ENCODE data around the gene PLCB1. TPM values are rescaled to one million over a fixed set of nuclear protein-coding genes. Genes with fewer than 3 reads are reported as not detected.

The PLCB1 gene
- polyA plus RNA-seq, 1 experiment: 13.5 TPM

GRCh38 chr20:8361006-8361652, 229.1 kb downstream of the PLCB1 start:
- ChIA-PET POLR2A (no interaction called here), CTCF (interaction anchor here (1.2 to 1.4 kb wide), 4 partner anchors 11 to 361 kb away, joined by 3 to 5 read pairs (median 4); no protein-coding TSS in a partner anchor)
- H3K36me3 ChIP-seq (ENCODE audit: control insufficient read depth, insufficient read depth, low read length): no peaks in the 10 kb centered on the region
- H3K27me3 ChIP-seq (ENCODE audit: control insufficient read depth, insufficient read depth, low read length): no peaks in the 10 kb centered on the region
- H3K4me3 ChIP-seq (ENCODE audit: low read depth, low read length): no peak overlapping the region
- TF ChIP-seq, protein P1, sequence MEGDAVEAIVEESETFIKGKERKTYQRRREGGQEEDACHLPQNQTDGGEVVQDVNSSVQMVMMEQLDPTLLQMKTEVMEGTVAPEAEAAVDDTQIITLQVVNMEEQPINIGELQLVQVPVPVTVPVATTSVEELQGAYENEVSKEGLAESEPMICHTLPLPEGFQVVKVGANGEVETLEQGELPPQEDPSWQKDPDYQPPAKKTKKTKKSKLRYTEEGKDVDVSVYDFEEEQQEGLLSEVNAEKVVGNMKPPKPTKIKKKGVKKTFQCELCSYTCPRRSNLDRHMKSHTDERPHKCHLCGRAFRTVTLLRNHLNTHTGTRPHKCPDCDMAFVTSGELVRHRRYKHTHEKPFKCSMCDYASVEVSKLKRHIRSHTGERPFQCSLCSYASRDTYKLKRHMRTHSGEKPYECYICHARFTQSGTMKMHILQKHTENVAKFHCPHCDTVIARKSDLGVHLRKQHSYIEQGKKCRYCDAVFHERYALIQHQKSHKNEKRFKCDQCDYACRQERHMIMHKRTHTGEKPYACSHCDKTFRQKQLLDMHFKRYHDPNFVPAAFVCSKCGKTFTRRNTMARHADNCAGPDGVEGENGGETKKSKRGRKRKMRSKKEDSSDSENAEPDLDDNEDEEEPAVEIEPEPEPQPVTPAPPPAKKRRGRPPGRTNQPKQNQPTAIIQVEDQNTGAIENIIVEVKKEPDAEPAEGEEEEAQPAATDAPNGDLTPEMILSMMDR (IDR thresholded peaks at IDR 0.05; ENCODE audit: insufficient read depth, low read depth, low read length): no peak
- DNase-seq (ENCODE audit: low read depth): no peak

GRCh38 chr20:8361779-8362178, 229.7 kb downstream of the PLCB1 start:
- H3K4me3 ChIP-seq (ENCODE audit: low read depth, low read length): no peak overlapping the region
- CTCF ChIA-PET: no interaction called here
- H3K36me3 ChIP-seq (ENCODE audit: control insufficient read depth, insufficient read depth, low read length): no peaks in the 10 kb centered on the region
- POLR2A ChIA-PET: no interaction called here
- TF ChIP-seq, protein P1 (IDR thresholded peaks at IDR 0.05; ENCODE audit: insufficient read depth, low read depth, low read length): no peak
- DNase-seq (ENCODE audit: low read depth): no peak
- H3K27me3 ChIP-seq (ENCODE audit: control insufficient read depth, insufficient read depth, low read length): no peaks in the 10 kb centered on the region

GRCh38 chr20:8362457-8362856, 230.4 kb downstream of the PLCB1 start:
- CTCF ChIA-PET: interaction anchor here (0.6 kb wide), 1 partner anchor 40 kb away, joined by 3 read pairs; no protein-coding TSS in a partner anchor
- no peaks in the 10 kb centered on the region for H3K27me3 ChIP-seq (ENCODE audit: control insufficient read depth, insufficient read depth, low read length)
- POLR2A ChIA-PET: no interaction called here

DNA sequence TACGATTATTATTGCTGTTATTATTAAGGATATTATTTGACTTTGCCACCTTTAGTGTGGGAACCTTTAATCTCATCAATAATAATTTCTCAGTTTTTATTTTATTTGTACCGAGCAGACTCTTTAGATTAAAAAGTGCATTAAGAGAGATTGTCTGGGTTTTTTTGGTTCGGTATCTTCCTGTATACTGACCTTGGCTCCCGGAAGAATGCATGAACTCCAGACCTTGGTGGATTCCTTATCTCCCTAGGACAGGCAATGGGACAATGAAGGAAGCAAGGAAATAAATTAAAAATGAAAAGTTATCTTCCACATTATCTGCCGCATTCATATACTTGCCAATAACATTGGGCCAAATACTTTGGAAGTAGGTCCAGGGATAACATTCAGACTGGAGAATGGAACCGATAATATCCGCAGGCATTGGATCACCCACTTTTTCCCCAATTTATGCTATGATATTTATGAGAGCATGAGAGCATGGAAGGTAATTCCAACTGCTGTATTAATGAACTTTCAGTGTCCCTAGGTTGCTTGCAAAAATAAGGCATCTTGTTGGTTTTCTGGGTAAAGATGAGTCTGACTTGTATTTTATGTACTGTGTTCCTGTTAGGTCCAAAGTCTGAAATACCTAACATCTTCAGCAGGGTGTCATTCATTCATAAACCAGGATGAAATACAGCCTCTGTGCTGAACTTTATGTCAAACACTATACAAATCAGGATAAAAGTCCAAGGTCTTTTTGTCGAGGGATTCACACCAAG, 232.1 kb downstream of the PLCB1 start:
- H3K36me3 ChIP-seq (ENCODE audit: control insufficient read depth, insufficient read depth, low read length): no peaks in the 10 kb centered on the region
- no peak overlapping the region for H3K4me3 ChIP-seq (ENCODE audit: low read depth, low read length)
- TF ChIP-seq, protein P1 (IDR thresholded peaks at IDR 0.05; ENCODE audit: insufficient read depth, low read depth, low read length): no peak
- ChIA-PET POLR2A (no interaction called here), CTCF (no interaction called here)
- H3K27me3 ChIP-seq (ENCODE audit: control insufficient read depth, insufficient read depth, low read length): no peaks in the 10 kb centered on the region
- no peak for DNase-seq (ENCODE audit: low read depth)

More at GRCh38 chr20:8362457-8362856, 230.4 kb downstream of the PLCB1 start:
- DNase-seq (ENCODE audit: low read depth): no peak
- Histone ChIP-seq H3K36me3 (ENCODE audit: control insufficient read depth, insufficient read depth, low read length) (no peaks in the 10 kb centered on the region), H3K4me3 (ENCODE audit: low read depth, low read length) (no peak overlapping the region)
- TF ChIP-seq, protein P1 (IDR thresholded peaks at IDR 0.05; ENCODE audit: insufficient read depth, low read depth, low read length): no peak

DNA sequence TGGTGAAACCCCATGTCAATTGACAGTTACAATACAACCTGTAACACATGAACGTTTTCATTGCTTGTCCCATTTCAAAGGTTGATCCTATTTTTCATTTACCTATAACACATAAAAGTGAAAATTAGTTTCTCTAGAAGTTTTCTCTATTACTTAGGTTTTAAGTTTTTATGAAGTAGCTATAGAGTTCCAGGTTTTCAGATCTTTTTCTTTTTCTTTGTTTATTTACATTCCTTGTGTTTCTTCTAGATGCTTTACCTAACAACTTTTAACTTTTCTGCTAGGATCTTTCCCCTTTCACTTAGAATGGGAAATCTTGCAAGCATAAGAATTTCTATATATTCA, 232.6 kb downstream of the PLCB1 start:
- ChIA-PET POLR2A (no interaction called here), CTCF (no interaction called here)
- Histone ChIP-seq H3K4me3 (ENCODE audit: low read depth, low read length) (no peak overlapping the region), H3K27me3 (ENCODE audit: control insufficient read depth, insufficient read depth, low read length) (no peaks in the 10 kb centered on the region), H3K36me3 (ENCODE audit: control insufficient read depth, insufficient read depth, low read length) (no peaks in the 10 kb centered on the region)
- no peak for DNase-seq (ENCODE audit: low read depth)
- TF ChIP-seq, protein P1 (IDR thresholded peaks at IDR 0.05; ENCODE audit: insufficient read depth, low read depth, low read length): no peak

All from BJ (cell line).